ENCODE results near the gene TRIM38.

TRIM38 gene

DNA sequence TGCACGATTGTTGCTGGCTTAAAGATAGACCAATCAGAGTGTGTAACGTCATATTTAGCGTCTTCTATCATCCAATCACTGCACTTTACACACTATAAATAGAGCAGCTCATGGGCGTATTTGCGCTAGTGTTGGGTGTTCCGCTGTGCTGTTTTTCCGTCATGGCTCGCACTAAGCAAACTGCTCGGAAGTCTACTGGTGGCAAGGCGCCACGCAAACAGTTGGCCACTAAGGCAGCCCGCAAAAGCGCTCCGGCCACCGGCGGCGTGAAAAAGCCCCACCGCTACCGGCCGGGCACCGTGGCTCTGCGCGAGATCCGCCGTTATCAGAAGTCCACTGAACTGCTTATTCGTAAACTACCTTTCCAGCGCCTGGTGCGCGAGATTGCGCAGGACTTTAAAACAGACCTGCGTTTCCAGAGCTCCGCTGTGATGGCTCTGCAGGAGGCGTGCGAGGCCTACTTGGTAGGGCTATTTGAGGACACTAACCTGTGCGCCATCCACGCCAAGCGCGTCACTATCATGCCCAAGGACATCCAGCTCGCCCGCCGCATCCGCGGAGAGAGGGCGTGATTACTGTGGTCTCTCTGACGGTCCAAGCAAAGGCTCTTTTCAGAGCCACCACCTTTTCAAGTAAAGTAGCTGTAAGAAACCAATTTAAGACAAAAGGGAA lies 57.9 kb downstream of the TRIM38 start:
- DNase-seq (ENCODE audit: low read depth): peak; percentile 86
- no peak for TF ChIP-seq CTCF (IDR thresholded peaks at IDR 0.05; ENCODE audit: low read depth, low read length, missing control alignments)
- in situ Hi-C loops (cut with HindIII; ENCODE audit: low sequenced_read_pairs): no loop called here
- H3K4me3 ChIP-seq (ENCODE audit: low read depth, low read length): peak overlapping the region; percentile 70

GRCh38 chr6:26021001-26021349 lies 58.4 kb downstream of the TRIM38 start:
- in situ Hi-C loops (cut with HindIII; ENCODE audit: low sequenced_read_pairs): no loop called here

DNA sequence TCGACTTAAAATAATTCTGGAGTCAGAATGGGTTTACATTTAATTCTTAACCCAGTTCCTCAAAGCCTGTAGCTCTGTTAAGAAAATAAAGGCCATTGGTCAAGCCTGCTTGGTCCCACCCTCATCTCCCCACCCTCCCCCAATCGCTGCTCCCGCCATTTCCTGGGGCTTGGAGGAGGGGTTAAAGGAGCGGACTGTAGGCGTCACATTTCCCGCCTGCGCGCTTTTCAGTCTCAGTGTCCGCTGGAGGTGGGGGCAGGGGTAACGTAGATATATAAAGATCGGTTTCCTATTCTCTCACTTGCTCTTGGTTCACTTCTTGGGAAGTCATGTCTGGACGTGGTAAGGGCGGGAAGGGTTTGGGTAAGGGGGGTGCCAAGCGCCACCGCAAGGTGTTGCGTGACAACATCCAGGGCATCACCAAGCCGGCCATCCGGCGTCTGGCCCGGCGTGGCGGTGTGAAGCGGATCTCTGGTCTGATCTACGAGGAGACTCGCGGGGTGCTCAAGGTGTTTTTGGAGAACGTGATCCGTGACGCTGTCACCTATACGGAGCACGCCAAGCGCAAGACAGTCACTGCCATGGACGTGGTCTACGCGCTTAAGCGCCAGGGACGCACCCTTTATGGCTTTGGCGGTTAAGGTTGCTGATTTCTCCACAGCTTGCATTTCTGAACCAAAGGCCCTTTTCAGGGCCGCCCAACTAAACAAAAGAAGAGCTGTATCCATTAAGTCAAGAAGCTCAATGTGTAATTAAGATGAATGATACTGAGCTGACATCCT lies 58.9 kb downstream of the TRIM38 start:
- peak overlapping the region; percentile 70 for H3K4me3 ChIP-seq (ENCODE audit: low read depth, low read length)
- peak; percentile 86 for DNase-seq (ENCODE audit: low read depth)
- no peak for TF ChIP-seq CTCF (IDR thresholded peaks at IDR 0.05; ENCODE audit: low read depth, low read length, missing control alignments)
- in situ Hi-C loops (cut with HindIII; ENCODE audit: low sequenced_read_pairs): no loop called here

More at GRCh38 chr6:26021001-26021349, 58.4 kb downstream of the TRIM38 start:
- no peak for DNase-seq (ENCODE audit: low read depth)
- no peak for TF ChIP-seq CTCF (IDR thresholded peaks at IDR 0.05; ENCODE audit: low read depth, low read length, missing control alignments)
- peak overlapping the region; percentile 70 for H3K4me3 ChIP-seq (ENCODE audit: low read depth, low read length)

DNA sequence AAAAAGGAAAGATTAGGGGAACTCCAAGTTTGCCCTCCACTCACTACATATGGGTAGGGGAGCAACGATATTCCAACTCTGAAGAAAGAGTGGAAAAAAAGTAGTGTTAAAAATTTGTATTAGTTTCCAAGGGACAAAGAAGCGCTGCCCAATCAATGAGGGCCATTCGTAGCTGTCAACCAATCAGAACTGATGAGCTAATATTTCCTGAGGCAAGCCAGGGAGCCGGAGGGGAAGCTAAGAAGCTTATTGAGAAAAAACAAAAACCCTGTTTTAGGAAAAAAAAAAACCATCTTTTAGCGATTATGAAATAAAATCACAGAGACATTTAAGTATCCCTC lies 59.5 kb downstream of the TRIM38 start:
- H3K4me3 ChIP-seq (ENCODE audit: low read depth, low read length): peak overlapping the region; percentile 70
- DNase-seq (ENCODE audit: low read depth): no peak
- in situ Hi-C loops (cut with HindIII; ENCODE audit: low sequenced_read_pairs): no loop called here
- TF ChIP-seq CTCF (IDR thresholded peaks at IDR 0.05; ENCODE audit: low read depth, low read length, missing control alignments): no peak

DNA sequence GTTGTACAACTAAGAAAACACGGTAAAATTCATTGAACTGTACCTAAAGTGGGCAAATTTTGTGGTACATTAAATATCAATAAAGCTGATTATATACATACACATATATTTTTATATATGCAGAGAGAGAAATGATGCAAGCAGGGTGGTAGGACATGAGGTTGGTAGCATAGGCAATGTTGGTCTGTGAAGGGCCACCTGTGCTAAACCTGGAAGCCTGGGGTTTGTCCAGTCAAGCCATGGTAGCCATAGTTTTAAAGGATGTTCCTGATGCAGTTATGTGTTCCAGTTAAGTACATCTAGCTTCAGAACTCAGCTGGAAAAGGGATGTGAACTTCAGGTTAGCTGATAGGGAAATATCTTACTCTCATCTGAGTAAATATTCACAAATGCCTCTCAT lies 60.1 kb downstream of the TRIM38 start:
- no peak for TF ChIP-seq CTCF (IDR thresholded peaks at IDR 0.05; ENCODE audit: low read depth, low read length, missing control alignments)
- DNase-seq (ENCODE audit: low read depth): no peak
- in situ Hi-C loops (cut with HindIII; ENCODE audit: low sequenced_read_pairs): no loop called here
- no peak overlapping the region for H3K4me3 ChIP-seq (ENCODE audit: low read depth, low read length)

DNA sequence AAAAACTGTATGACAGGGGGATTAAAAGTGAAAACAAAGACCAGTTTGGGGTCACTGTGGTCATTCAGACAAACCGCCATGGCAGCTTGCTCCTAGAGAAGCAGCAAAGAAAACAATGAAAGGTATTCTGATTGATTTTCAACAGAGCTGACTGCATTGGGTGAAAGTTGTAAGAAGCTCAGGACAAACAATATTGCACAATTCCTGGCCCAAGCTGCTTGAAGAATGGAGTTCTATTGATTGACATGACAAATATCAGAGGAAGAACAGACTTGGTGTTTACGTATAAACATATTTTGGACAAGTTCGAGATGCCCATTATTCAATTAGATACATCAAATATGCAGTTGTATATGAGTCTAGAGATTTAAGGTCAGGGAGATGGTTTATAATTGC lies 62.0 kb downstream of the TRIM38 start:
- no peak for TF ChIP-seq CTCF (IDR thresholded peaks at IDR 0.05; ENCODE audit: low read depth, low read length, missing control alignments)
- no peak for DNase-seq (ENCODE audit: low read depth)
- no peak overlapping the region for H3K4me3 ChIP-seq (ENCODE audit: low read depth, low read length)
- in situ Hi-C loops (cut with HindIII; ENCODE audit: low sequenced_read_pairs): loop anchor here (25.0 kb wide), 1 partner anchor 1113 kb away; a partner anchor contains a TSS
